AG09309 (cell line): ENCODE measurements around the gene TNNC2.
A peak's percentile ranks its signal among the peaks of the same experiment; 100 is the strongest.

ENCODE experiments used
- DNase-seq: peaks from one replicate; pipeline ENCODE4 v3.0.0-alpha.2; 2010; ENCODE audit warnings: low read depth
- H3K4me3 ChIP-seq: 2 replicates; pipeline ENCODE4 v1.5.1; 2011; ENCODE audit warnings: mild to moderate bottlenecking, low read depth, low read length, moderate library complexity; ENCODE audit not compliant: control insufficient read depth
- CTCF ChIP-seq: IDR thresholded peaks from 2 replicates; pipeline ENCODE4 v1.5.1; 2011; ENCODE audit warnings: mild to moderate bottlenecking, low read depth, low read length, inconsistent platforms; ENCODE audit not compliant: insufficient read depth, control insufficient read depth; ENCODE audit errors: missing control alignments

Gene TNNC2

GRCh38 chr20:45857114-45857881, 30.2 kb upstream of the TNNC2 start, which contains the start of the genes ACOT8 and ZSWIM3:
Gene ACOT8, minus strand, starts transcription at chr20:45857392. Its CDS starts 77 bp downstream, at chr20:45857315.
Gene ZSWIM3, plus strand, starts transcription at chr20:45857614. Its CDS starts 212 bp downstream, at chr20:45857826.
- peak within 1 kb of the TSS; percentile 80 for H3K4me3 ChIP-seq
- no peak for TF ChIP-seq CTCF
- DNase-seq, result peak; percentile 100

GRCh38 chr20:45853484-45853883, 26.4 kb upstream of the TNNC2 start:
- no peak for DNase-seq
- no peak for TF ChIP-seq CTCF
- H3K4me3 ChIP-seq, result no peak overlapping the region

GRCh38 chr20:45852326-45852725, 25.2 kb upstream of the TNNC2 start:
- no peak for TF ChIP-seq CTCF
- DNase-seq, result no peak
- no peak overlapping the region for H3K4me3 ChIP-seq

- H3K4me3 ChIP-seq, result no peak overlapping the region
- no peak for TF ChIP-seq CTCF
- no peak for DNase-seq
These were observed 24.4 kb upstream of the TNNC2 start for GRCh38 chr20:45851501-45851900.

GRCh38 chr20:45850926-45851325, 23.8 kb upstream of the TNNC2 start:
- no peak for TF ChIP-seq CTCF
- DNase-seq, result no peak

GRCh38 chr20:45850238-45850637, 23.1 kb upstream of the TNNC2 start:
- no peak for TF ChIP-seq CTCF
- no peak for DNase-seq
- no peak overlapping the region for H3K4me3 ChIP-seq

More at GRCh38 chr20:45850926-45851325, 23.8 kb upstream of the TNNC2 start:
- no peak overlapping the region for H3K4me3 ChIP-seq
